ENCODE results near the gene BPIFB6.

- TF ChIP-seq CTCF (conservative IDR thresholded peaks at IDR 0.05; ENCODE audit: low read depth, low read length) (no peak), EZH2phosphoT487 (IDR thresholded peaks at IDR 0.05; ENCODE audit: borderline replicate concordance, low read length) (no peak)
Observed at GRCh38 chr20:32991792-32992641, 39.4 kb upstream of the BPIFB6 start.

Measured in PC-3 (cell line).